Epidermal melanocyte (primary cell): ENCODE measurements around the gene ANO7.

ENCODE experiments used
- DNase-seq: peaks from one replicate; pipeline ENCODE4 v3.0.0; 2011; ENCODE audit warnings: low spot score; ENCODE audit not compliant: insufficient read length

The ANO7 gene

DNA sequence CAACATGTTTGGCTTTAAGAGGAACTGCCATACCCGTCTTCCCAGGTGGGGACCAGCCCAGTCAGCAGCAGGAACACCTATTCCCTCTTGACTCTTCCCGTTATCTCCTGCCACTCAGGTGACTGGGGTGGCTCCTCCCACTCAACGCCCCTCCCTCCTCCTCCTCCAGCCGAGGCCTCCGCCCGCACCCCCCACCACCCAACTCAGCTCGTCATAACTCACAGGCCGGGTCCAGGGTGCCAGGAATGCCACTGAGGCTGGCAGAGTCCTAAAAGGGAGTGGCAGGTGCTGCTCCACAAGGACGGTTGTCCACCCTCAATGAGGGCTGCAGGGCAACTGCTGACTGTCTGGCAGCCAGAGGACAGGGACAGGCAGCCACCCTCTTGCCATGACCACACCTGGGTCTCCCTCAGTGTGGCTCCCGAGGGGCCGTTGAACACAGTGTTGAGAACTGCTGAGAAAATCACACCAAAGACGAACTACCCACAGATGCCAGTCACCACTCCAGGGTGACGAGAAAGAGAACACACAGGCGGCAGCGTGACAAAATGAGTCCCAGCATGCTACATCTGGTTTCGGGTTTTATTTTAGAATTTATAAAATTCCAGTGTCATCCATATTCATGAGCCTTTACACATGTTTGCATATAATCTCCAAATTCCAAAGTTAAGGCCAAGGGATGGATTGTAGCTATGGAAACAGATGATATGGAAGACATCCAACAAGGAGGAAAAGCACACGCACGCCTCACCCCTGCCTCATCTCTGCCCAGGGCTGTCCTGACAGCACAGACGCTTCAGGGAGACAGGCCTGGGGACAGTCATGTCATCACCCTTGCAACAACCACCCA is 38.5 kb downstream of the ANO7 start:
- DNase-seq, result no peak

- no peak for DNase-seq
These were observed 39.1 kb downstream of the ANO7 start for GRCh38 chr2:241227594-241227993.

DNA sequence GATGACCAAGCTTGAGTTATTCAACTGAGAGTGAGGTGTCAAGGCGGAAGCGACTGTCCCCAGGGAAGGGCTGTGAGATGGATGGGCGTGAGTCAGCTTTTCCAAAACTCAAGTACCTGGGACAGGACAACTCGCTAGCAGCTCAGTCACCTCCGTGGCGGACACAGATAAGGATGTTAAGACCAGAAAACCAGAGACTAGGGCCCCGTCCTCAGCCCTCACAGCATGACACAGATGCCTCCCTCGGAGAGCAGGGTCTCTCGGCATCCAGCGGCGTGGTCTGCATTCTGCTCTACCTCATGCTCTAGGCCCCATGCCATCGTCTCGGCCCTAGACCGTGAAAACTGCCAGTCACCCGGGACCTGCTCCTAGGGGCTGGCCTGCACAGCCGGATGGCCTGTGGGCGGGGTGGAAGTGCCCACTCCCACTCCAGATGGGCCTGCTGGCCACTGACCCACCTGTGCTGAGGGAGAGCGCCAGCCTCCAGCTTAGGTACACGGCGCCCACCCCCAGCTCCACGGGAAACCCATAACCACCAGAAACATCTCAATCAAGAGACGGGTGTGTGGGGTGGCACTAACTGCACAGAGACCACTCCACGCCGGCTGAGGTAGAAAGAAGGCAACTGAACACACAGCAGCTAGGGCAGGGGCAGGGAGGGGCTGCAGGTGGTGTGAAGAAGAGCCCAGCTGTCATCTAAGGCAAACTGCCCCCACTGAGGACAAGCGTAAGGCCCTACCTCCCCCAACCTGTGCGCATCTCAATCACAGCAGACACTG is 39.8 kb downstream of the ANO7 start:
- no peak for DNase-seq

DNA sequence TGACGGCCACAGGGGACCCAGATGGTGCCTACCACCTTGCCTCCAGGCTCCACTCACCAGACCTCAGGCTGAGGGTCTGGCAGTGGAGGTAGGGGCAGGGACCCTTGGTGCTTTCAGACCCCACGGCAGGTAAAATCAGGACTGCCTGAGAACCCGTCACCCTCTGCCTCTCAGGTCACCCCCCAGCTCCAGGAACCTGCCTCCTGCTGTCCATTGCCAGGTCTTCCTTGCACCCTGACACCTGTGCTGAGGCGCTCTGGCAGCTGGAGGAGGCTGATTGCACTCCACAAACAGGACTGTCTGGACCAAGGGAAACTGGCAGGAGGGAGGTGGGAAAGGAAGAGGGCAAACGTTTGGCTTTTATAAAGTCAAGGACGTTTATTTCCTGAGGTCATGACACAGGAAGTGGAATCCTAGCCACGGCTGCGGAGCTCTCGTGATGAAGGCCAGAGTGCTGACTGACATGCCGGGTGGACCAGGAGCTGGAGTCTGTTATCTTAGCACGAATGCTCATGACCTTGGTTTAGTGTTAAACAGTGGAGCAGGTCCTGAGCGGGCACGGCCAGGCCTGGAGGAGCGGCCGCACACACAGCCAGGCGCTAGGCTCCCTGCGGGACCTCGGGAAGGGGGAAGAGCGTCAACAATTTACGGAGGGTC is 40.5 kb downstream of the ANO7 start:
- no peak for DNase-seq

- DNase-seq, result no peak
These were observed 41.3 kb downstream of the ANO7 start for GRCh38 chr2:241229563-241230401.

DNA sequence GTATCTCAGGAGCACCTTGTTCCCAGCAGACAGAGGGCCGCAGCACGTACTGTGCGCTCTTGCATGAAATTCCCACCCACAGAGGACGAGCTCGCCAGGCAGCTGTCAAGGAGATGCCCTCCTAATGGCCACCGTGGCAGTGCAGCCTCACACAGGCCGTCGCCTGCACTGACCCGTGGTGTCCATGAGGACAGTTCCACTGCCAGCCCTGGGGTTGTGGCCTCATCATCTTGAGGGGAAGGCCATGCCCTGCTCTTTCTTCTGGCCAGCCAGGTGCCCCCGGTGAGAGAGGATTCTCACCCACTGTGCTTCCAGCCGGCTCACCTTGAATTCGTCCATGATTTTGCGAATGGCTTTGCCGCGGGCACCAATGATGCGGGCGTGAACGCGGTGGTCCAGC is 42.0 kb downstream of the ANO7 start:
- DNase-seq, result no peak

DNA sequence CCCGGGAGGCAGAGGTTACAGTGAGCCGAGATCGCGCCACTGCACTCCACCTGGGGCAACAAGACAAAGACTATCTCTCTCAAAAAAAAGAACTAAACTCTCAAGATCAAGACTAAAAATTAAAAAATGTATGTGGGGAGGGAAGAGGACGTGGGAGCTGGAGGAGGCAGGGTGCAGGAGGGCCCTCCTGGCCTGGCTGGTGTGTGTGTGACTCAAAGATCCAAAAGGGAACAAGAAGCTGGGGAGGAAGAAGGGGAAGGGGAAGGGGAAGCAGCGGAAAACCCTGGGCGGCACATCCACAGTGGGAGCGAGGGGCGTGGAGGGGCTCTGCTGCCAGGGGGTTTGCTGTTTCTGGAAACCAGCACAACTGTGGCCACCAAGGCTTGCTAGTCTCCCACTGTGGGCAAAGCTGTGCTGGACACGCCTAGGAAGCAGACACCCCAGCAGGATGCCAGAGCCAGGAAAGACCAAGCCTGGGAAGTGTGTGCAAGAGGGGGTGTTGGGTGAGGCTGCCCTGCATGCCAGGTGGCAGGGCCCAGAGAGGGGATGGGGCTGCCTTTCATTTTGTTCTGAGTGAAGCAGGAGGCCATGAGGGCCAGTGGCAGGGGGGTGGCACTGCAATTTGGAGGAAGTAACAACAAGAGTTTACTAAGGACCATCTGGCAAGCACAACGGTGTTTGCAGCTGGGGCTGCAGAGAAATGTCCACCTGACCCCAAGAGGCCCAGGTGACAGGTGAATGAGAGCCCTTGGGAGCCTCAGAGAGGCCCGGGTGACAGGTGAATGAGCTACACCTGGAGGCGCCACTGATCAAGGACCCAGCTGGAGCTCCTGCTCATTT is 44.5 kb downstream of the ANO7 start:
- no peak for DNase-seq

DNA sequence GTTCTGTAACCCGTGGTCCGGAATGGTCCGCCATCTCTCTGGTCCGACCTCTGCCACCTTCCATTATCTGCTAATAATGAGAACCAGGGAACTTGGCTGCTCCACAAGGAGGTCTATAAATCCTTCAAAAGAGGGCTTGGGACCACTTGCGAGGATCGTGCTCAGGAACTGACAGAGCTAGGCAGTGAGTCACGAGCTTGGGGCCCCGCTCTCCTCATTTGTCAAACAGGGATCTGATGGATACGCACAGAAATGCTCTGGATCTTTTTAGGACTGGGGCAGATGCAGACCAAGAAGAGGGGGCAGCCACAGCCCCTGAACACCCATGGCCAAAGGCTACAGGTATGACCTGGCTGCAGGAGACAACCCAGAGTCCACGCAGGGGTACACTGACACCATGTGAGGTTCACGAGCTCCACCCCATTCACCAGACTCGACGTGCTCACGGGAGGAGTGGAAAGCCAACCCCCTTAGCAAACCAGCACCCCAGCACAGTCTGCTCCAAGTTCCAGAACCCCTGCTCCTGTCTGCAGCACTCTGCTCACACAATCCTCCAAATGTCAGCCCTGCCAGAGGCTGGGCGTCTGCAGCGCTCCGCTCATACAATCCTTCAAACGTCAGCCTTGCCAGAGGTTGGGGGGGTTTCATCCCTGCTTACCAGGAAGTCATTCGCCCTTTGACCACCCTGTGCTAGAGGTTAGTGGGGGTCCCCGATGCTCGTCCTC is 45.8 kb downstream of the ANO7 start:
- no peak for DNase-seq

GRCh38 chr2:241234962-241235740 is 46.7 kb downstream of the ANO7 start:
- no peak for DNase-seq

GRCh38 chr2:241235859-241236593 is 47.5 kb downstream of the ANO7 start:
- DNase-seq, result no peak

DNA sequence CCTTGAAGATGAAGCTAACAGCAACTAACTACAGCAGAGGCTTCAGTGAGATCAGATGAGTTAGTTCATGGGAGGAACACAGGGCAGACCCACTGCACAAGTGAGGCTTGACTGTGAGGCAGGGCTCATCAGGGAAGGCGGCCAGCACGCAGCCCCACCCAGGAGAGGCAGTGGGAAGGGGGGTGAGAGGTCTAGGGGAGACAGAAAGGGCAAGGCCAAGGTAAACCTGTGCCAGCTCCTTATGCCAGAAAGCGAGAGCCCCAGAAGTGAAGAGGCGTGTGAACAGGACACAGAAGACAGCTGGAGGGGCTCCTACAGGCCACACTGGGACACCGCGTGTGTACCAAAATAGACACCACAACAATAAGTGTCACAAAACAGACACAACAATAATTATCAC is 48.6 kb downstream of the ANO7 start:
- no peak for DNase-seq

DNA sequence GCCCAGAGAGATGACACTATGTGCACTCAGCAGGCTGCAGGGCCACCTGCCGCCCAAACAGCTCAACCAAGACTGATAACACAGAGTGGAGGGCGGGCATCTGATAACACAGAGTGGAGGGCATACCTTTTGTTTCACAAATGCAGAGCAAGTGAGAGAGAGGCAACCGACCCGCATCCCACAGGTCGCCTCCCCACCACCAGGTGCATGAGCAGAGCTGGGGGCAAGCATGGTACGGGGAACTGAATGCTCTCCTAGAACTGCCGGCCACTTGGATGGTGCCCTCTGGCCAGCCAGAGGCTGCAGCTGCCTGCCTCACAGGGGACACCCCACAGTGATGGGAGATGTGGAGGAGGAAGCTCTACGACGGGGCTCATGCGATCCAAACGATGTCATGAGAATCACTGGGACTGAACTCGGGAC is 49.5 kb downstream of the ANO7 start:
- DNase-seq, result no peak

DNA sequence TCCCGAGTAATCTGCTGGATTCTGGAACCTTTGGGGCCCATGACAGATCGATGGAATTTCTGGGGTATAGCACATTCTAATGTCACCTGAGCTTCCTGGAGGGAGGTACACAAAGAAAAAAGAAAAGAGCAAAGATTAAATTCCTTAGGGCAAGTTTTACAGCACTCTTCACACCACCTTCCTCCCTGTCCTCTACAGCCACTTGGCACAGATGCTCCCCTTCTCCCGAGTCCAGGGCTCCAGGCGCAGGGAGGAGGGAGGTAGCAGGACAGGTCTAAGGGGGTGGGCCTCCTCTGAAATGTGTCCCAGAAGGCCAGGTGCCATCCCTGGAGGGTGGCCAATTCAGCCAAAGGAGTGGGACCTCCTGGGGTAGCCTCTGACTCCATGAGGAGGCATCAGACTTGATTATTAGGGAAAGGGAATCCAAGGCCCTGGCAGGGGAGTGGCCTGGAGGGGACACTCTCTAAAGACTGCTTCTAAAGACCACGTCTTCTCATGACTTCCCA is 50.3 kb downstream of the ANO7 start:
- no peak for DNase-seq

GRCh38 chr2:241239552-241240202 is 51.2 kb downstream of the ANO7 start:
- no peak for DNase-seq

- DNase-seq, result no peak
These were observed 52.0 kb downstream of the ANO7 start for GRCh38 chr2:241240320-241241004.

GRCh38 chr2:241241669-241242068 is 53.2 kb downstream of the ANO7 start:
- no peak for DNase-seq

- no peak for DNase-seq
These were observed 53.8 kb downstream of the ANO7 start for GRCh38 chr2:241242306-241242705.
